GM18909 (cell line): ENCODE measurements around the gene TCF15.

Source experiments
- ATAC-seq: cut with Tn5 transposase; IDR thresholded peaks from one replicate; pipeline ENCODE4 v1.9.1; 2021; ENCODE audit warnings: mild to moderate bottlenecking; ENCODE audit not compliant: unreplicated experiment, poor library complexity

The TCF15 gene

GRCh38 chr20:610130-611046 is at the start of gene TCF15:
TSS of gene TCF15 (minus strand) at chr20:610309. CDS start at chr20:610237, 72 bp downstream.
- ATAC-seq = no peak

GRCh38 chr20:658731-659291 is 48.7 kb upstream of the TCF15 start:
- no peak for ATAC-seq

- no peak for ATAC-seq
Measured at GRCh38 chr20:658202-658601, 48.1 kb upstream of the TCF15 start.

GRCh38 chr20:655726-656624 is 45.9 kb upstream of the TCF15 start:
- ATAC-seq = no peak

- no peak for ATAC-seq
Measured at GRCh38 chr20:654417-654750, 44.3 kb upstream of the TCF15 start.

- ATAC-seq = no peak
Measured at GRCh38 chr20:653590-654416, 43.7 kb upstream of the TCF15 start.

GRCh38 chr20:653110-653589 is 43.0 kb upstream of the TCF15 start, which contains the start of gene SRXN1:
TSS of gene SRXN1 (minus strand) at chr20:653200. CDS start at chr20:653185, 15 bp downstream.
- peak; percentile 89 for ATAC-seq

GRCh38 chr20:652615-653109 is 42.6 kb upstream of the TCF15 start:
- ATAC-seq = peak; percentile 31

- no peak for ATAC-seq
Measured at GRCh38 chr20:651713-652614, 41.9 kb upstream of the TCF15 start.

- no peak for ATAC-seq
Measured at GRCh38 chr20:650954-651353, 40.8 kb upstream of the TCF15 start.

- no peak for ATAC-seq
Measured at GRCh38 chr20:650281-650680, 40.2 kb upstream of the TCF15 start.

GRCh38 chr20:647479-648019 is 37.4 kb upstream of the TCF15 start:
- ATAC-seq = no peak

GRCh38 chr20:646868-647233 is 36.7 kb upstream of the TCF15 start:
- ATAC-seq = no peak

- ATAC-seq = no peak
Measured at GRCh38 chr20:646107-646867, 36.2 kb upstream of the TCF15 start.

GRCh38 chr20:645318-646106 is 35.4 kb upstream of the TCF15 start:
- no peak for ATAC-seq

- no peak for ATAC-seq
Measured at GRCh38 chr20:644692-645317, 34.7 kb upstream of the TCF15 start.
